Effector memory CD4-positive, alpha-beta T cell (primary cell): Measurements from ENCODE around the gene STRIP2.

Source experiments
- DNase-seq, 3 donors: peaks; one replicate each; pipeline ENCODE4 v3.0.0-alpha.2; 2020
- H3K27ac ChIP-seq: 2 replicates; pipeline ENCODE4 v1.7.0; 2013; ENCODE audit warnings: mild to moderate bottlenecking, low read length, moderate library complexity; ENCODE audit not compliant: insufficient read depth, poor library complexity, severe bottlenecking
- H3K27me3 ChIP-seq: replicated peaks from 2 replicates; pipeline ENCODE4 v1.7.0; 2013; ENCODE audit warnings: mild to moderate bottlenecking, low read length; ENCODE audit not compliant: insufficient read depth, control insufficient read depth, poor library complexity, severe bottlenecking
- H3K36me3 ChIP-seq: 2 replicates; pipeline ENCODE4 v1.7.0; 2013; ENCODE audit warnings: mild to moderate bottlenecking, low read length, moderate library complexity; ENCODE audit not compliant: control insufficient read depth, insufficient read depth
- H3K4me1 ChIP-seq: 2 replicates; pipeline ENCODE4 v1.7.0; 2013; ENCODE audit warnings: low read length, mild to moderate bottlenecking; ENCODE audit not compliant: control insufficient read depth, insufficient read depth, poor library complexity, severe bottlenecking
- H3K4me3 ChIP-seq: 2 replicates; pipeline ENCODE4 v1.7.0; 2013; ENCODE audit warnings: low read length, low read depth, mild to moderate bottlenecking; ENCODE audit not compliant: insufficient read depth, poor library complexity, severe bottlenecking
- H3K9me3 ChIP-seq: 2 replicates; pipeline ENCODE4 v1.7.0; 2013; ENCODE audit warnings: mild to moderate bottlenecking, low read length, moderate library complexity; ENCODE audit not compliant: control insufficient read depth

The STRIP2 gene

GRCh38 chr7:129501760-129502707, 67.8 kb downstream of the STRIP2 start, which contains the start of gene SMKR1:
Gene SMKR1 (plus strand): TSS chr7:129502531. CDS start chr7:129502825, 294 bp downstream.
- Histone ChIP-seq H3K36me3 (no peaks in the 10 kb centered on the region), H3K9me3 (no peaks in the 10 kb centered on the region), H3K27me3 (no peaks in the 10 kb centered on the region), H3K27ac (peak within 1 kb of the TSS; percentile 61), H3K4me1 (peaks cover 4% of the 10 kb centered on the region), H3K4me3 (peak within 1 kb of the TSS; percentile 55)
- peak; percentile 89 to 93 (median 93) for DNase-seq

DNA sequence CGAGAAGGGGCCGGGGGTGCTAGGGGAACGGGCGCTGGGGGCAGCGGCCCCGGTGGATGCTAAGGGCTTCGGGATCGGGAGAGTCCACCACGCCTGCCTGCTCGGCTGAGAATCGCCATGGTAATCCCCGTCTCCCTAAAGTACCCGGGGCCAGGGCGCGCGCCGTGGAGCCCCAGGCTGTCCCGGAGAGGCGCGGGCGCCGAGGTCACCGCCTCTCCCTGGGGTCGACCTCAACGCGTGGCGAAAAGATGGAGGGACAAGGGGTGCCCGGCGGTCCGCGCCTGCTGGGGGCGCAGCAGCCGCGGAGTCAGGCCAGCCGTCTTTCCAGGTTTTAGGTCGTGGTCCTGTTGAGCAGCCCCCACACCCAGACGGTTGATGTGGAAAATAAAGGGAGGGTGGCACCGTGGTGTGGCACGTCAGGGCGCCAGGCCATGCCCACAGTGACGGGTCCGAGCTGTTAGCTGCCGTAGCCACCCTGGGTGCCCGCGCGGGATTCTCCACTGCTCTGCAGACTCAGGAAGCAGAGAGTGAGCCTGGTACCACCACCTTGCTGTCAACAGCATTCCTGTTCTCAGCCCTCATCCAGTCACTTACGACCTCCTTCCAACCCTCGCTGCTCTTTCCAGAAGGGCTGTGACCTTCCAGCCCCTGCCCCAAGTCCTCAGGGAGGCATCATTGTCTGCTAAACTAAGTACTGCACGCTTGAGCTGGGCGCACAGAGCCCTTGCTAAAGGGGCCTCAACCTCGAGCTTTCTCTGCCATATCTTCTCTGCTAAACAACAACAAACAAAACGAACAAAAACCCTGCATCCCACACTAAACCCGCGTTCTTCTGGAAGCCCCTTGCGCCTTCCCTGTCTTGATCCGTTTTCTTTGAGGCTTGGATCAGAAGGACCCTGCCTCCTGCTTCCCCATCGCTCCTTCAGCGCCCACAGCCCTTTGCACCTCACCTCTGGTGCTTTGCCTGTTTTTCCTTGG, 68.8 kb downstream of the STRIP2 start:
- DNase-seq, result no peak

GRCh38 chr7:129503725-129504124, 69.5 kb downstream of the STRIP2 start:
- H3K27ac ChIP-seq, result no peak overlapping the region
- no peaks in the 10 kb centered on the region for H3K9me3 ChIP-seq
- H3K4me3 ChIP-seq, result no peak overlapping the region
- H3K36me3 ChIP-seq, result no peaks in the 10 kb centered on the region
- H3K27me3 ChIP-seq, result no peaks in the 10 kb centered on the region
- H3K4me1 ChIP-seq, result peaks cover 4% of the 10 kb centered on the region
- DNase-seq, result no peak

More for the DNA sequence above, 68.8 kb downstream of the STRIP2 start:
- Histone ChIP-seq H3K27ac (peak overlapping the region; percentile 52), H3K36me3 (no peaks in the 10 kb centered on the region), H3K4me3 (peak overlapping the region; percentile 47), H3K27me3 (no peaks in the 10 kb centered on the region), H3K9me3 (no peaks in the 10 kb centered on the region), H3K4me1 (peaks cover 4% of the 10 kb centered on the region)

DNA sequence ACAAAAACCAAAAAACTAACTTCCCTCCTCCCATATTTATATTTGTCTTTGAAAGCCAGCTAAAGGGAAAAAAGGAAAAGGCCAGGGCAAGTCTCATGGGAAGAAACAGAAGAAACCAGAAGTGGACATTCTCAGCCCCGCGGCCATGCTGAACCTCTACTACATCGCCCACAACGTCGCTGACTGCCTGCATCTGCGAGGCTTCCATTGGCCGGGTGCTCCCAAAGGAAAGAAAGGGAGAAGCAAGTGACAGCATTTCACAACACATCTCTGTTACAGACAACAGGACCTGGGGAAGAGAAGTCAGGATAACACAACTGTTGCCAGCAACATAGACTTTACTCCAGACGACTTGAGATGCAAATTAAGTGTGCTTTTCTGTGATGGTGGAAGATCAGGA, 78.0 kb downstream of the STRIP2 start:
- no peak for DNase-seq
- H3K27ac ChIP-seq, result no peak overlapping the region
- H3K9me3 ChIP-seq, result no peaks in the 10 kb centered on the region
- no peaks in the 10 kb centered on the region for H3K36me3 ChIP-seq
- no peak overlapping the region for H3K4me3 ChIP-seq
- H3K4me1 ChIP-seq, result no peaks in the 10 kb centered on the region
- H3K27me3 ChIP-seq, result no peaks in the 10 kb centered on the region

DNA sequence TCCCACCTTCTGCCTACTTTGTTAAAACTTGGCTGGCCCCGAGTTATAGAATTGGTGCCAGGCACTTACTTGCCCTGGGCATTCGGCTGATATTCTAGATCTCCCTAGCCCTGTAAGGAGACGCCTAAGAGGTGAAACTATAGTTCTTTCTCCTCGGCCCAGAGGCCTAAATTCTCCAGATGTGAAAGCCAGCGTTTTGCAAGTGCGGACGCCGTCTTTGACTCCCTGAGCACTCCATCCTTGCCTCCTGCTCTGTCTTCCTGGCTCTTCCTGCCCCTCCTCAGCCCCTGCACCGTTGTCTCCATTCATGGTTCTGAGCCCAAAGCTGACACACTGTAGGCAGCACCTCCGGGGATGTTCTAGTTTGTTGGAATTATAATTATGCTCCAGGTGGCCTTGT, 79.3 kb downstream of the STRIP2 start:
- DNase-seq, result no peak
- H3K4me3 ChIP-seq, result no peak overlapping the region
- H3K36me3 ChIP-seq, result no peaks in the 10 kb centered on the region
- no peaks in the 10 kb centered on the region for H3K9me3 ChIP-seq
- H3K4me1 ChIP-seq, result no peaks in the 10 kb centered on the region
- no peaks in the 10 kb centered on the region for H3K27me3 ChIP-seq
- no peak overlapping the region for H3K27ac ChIP-seq

DNA sequence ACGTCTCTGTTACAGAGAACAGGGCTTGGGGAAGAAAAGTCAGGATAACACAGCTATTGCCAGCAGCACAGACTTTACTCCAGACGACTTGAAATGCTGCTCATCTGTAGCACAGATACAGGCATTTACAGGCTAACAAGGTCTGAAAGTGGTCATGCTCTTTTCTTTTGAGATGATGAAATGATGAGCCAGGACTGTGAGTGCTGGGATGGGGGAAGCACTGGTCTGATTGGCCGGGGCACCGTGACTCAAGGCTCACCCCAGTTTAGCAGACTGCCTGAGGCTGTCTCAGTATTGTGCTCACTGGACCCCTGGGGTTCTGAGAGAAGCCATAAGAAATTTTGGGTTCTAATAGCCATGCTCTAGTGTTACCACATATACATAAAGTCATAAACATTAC, 80.5 kb downstream of the STRIP2 start:
- DNase-seq, result no peak
- H3K27me3 ChIP-seq, result no peaks in the 10 kb centered on the region
- H3K4me3 ChIP-seq, result no peak overlapping the region
- H3K4me1 ChIP-seq, result no peaks in the 10 kb centered on the region
- H3K36me3 ChIP-seq, result no peaks in the 10 kb centered on the region
- H3K27ac ChIP-seq, result no peak overlapping the region
- H3K9me3 ChIP-seq, result no peaks in the 10 kb centered on the region

- no peaks in the 10 kb centered on the region for H3K4me1 ChIP-seq
- no peaks in the 10 kb centered on the region for H3K27me3 ChIP-seq
- no peak for DNase-seq
- H3K36me3 ChIP-seq, result no peaks in the 10 kb centered on the region
- H3K9me3 ChIP-seq, result no peaks in the 10 kb centered on the region
- H3K27ac ChIP-seq, result no peak overlapping the region
- H3K4me3 ChIP-seq, result no peak overlapping the region
These were observed 81.1 kb downstream of the STRIP2 start for GRCh38 chr7:129515381-129515780.

DNA sequence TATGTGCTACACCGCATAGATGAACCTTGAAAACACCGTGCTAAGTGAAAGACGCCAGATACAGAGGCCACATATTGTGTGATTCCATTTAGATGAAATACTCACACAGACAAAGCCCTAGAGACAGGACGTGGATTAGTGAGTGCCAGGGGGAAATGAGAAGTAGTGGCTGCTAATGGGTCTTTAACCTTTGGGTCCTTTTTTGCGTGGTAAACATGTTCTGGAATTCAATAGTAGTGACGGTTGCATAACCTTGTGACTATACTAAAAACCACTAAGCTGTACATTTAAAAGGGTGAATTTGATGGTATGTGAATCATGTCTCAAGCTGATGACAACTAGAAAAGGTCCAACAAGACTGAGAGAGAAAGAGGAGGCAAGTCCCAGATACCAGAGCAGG, 83.7 kb downstream of the STRIP2 start:
- no peak overlapping the region for H3K27ac ChIP-seq
- no peak for DNase-seq

GRCh38 chr7:129519464-129519863, 85.2 kb downstream of the STRIP2 start:
- H3K4me1 ChIP-seq, result no peaks in the 10 kb centered on the region
- DNase-seq, result no peak
- no peaks in the 10 kb centered on the region for H3K27me3 ChIP-seq
- no peaks in the 10 kb centered on the region for H3K9me3 ChIP-seq
- H3K4me3 ChIP-seq, result no peak overlapping the region
- H3K36me3 ChIP-seq, result no peaks in the 10 kb centered on the region
- no peak overlapping the region for H3K27ac ChIP-seq

More for the DNA sequence above, 83.7 kb downstream of the STRIP2 start:
- no peak overlapping the region for H3K4me3 ChIP-seq
- no peaks in the 10 kb centered on the region for H3K36me3 ChIP-seq
- H3K27me3 ChIP-seq, result no peaks in the 10 kb centered on the region
- no peaks in the 10 kb centered on the region for H3K4me1 ChIP-seq
- no peaks in the 10 kb centered on the region for H3K9me3 ChIP-seq
